ENCODE measurements around the gene SLC25A34.

The SLC25A34 gene

DNA sequence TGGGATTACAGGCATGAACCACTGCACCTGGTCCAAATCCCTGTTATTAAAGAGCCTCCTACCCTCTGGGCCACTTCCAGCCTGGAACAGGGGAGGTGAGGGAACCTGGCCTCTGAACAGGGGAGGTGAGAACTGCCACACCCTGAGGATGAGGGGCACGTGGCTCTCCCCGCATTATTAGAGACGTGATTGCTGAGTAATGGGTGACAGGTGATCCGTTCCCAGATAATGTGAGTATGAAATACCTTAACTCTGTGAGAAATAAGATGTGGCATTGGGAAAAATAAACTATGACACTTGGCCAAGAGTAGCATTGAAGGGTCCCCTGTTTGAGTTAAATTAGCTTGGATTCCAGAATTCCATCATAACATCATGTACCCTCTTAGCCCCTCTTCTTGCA, 13.6 kb upstream of the SLC25A34 start:
- no peak for TF ChIP-seq EZH2phosphoT487 (IDR thresholded peaks at IDR 0.05; ENCODE audit: low read depth)
- TF ChIP-seq, protein P1, sequence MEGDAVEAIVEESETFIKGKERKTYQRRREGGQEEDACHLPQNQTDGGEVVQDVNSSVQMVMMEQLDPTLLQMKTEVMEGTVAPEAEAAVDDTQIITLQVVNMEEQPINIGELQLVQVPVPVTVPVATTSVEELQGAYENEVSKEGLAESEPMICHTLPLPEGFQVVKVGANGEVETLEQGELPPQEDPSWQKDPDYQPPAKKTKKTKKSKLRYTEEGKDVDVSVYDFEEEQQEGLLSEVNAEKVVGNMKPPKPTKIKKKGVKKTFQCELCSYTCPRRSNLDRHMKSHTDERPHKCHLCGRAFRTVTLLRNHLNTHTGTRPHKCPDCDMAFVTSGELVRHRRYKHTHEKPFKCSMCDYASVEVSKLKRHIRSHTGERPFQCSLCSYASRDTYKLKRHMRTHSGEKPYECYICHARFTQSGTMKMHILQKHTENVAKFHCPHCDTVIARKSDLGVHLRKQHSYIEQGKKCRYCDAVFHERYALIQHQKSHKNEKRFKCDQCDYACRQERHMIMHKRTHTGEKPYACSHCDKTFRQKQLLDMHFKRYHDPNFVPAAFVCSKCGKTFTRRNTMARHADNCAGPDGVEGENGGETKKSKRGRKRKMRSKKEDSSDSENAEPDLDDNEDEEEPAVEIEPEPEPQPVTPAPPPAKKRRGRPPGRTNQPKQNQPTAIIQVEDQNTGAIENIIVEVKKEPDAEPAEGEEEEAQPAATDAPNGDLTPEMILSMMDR (IDR thresholded peaks at IDR 0.05; ENCODE audit: low read depth, low read length), result no peak
- H3K27ac ChIP-seq (ENCODE audit: low read length), result no peak overlapping the region
- no peaks in the 10 kb centered on the region for H3K9me3 ChIP-seq (ENCODE audit: insufficient read depth, low read length)
- H3K27me3 ChIP-seq (ENCODE audit: low read depth, low read length), result no peaks in the 10 kb centered on the region
- H3K9ac ChIP-seq (ENCODE audit: low read length), result no peak overlapping the region
- H3K4me2 ChIP-seq (ENCODE audit: low read length), result no peak overlapping the region
- no peak overlapping the region for H2AFZ ChIP-seq (ENCODE audit: low read depth, low read length)
- no peaks in the 10 kb centered on the region for H3K79me2 ChIP-seq (ENCODE audit: low read length)
- no peak overlapping the region for H3K4me3 ChIP-seq (ENCODE audit: low read length)
- no peaks in the 10 kb centered on the region for H3K36me3 ChIP-seq (replicated peaks; ENCODE audit: low read depth, low read length)
- H3K4me1 ChIP-seq (ENCODE audit: low read length), result no peaks in the 10 kb centered on the region
- no peaks in the 10 kb centered on the region for H4K20me1 ChIP-seq (ENCODE audit: insufficient read depth, low read length)

DNA sequence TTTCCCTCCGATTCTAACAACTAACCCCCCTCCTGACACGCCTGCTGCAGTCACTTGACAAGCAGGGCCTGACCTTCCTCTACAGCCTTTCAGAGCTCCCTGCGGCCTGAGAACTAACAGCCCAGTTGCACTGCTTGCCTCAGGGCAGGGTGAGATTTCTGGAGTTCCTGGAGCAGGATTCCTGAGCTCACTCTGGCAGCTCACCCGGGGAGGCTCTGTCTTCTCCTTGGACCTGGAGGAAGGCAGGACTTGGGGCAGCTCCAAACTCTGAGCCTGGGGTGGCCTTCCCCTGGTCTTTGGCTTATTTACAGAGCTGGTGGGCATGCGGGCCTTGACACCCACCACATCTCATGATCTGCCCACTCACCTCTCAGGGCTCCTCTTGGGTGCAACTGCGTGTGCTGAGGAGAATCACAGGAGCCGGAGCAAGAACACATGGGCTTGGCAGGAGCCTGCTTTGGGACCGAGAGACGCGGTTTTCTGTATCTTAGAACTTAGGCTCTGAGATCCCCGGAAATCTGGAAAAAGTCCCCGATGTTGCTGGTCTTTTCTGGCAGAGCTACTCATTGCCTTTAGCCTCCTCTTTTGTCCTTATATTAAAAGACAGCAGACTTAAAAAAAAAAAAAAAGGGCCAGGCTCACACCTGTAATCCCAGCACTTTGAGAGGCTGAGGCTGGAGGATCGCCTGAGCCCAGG, 13.1 kb upstream of the SLC25A34 start:
- H3K27ac ChIP-seq (ENCODE audit: low read length), result no peak overlapping the region
- no peaks in the 10 kb centered on the region for H4K20me1 ChIP-seq (ENCODE audit: insufficient read depth, low read length)
- H3K9me3 ChIP-seq (ENCODE audit: insufficient read depth, low read length), result no peaks in the 10 kb centered on the region
- H3K36me3 ChIP-seq (replicated peaks; ENCODE audit: low read depth, low read length), result no peaks in the 10 kb centered on the region
- H3K27me3 ChIP-seq (ENCODE audit: low read depth, low read length), result no peaks in the 10 kb centered on the region
- no peaks in the 10 kb centered on the region for H3K79me2 ChIP-seq (ENCODE audit: low read length)
- TF ChIP-seq, protein P1 (IDR thresholded peaks at IDR 0.05; ENCODE audit: low read depth, low read length), result no peak
- TF ChIP-seq EZH2phosphoT487 (IDR thresholded peaks at IDR 0.05; ENCODE audit: low read depth), result no peak
- no peak overlapping the region for H3K4me2 ChIP-seq (ENCODE audit: low read length)
- no peak overlapping the region for H2AFZ ChIP-seq (ENCODE audit: low read depth, low read length)
- H3K9ac ChIP-seq (ENCODE audit: low read length), result no peak overlapping the region
- no peak overlapping the region for H3K4me3 ChIP-seq (ENCODE audit: low read length)
- no peaks in the 10 kb centered on the region for H3K4me1 ChIP-seq (ENCODE audit: low read length)

DNA sequence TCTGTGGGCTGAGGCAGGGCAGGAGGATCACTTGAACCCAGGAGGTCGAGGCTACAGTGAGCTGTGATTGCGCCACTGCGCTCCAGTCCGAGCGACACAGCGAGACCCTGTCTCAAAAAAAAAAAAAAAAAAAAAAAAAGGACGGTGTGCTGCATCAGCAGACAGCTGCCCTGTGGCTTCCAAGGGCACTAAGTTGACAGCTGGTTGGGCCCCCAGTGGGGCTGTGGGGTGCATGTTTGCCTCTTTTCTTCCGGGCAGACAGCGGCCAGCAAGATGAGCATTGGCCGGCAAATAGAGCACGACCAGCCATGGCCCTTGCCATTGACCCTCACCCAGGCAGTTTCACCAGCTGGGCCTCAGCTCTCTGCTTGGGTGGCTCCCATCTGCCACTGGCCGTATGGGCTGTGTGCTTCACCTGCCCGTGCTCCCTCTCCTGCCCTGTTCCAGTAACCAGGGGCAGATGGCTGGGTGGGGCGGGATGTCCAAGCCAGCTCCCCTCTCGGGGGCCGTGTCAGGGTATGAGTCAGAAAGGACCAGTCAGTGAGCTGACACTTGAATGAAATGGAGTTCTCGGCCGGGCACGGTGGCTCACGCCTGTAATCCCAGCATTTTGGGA, 12.3 kb upstream of the SLC25A34 start:
- TF ChIP-seq, protein P1 (IDR thresholded peaks at IDR 0.05; ENCODE audit: low read depth, low read length), result no peak
- TF ChIP-seq EZH2phosphoT487 (IDR thresholded peaks at IDR 0.05; ENCODE audit: low read depth), result no peak
- H3K27ac ChIP-seq (ENCODE audit: low read length), result no peak overlapping the region
- H3K4me2 ChIP-seq (ENCODE audit: low read length), result no peak overlapping the region
- no peaks in the 10 kb centered on the region for H3K36me3 ChIP-seq (replicated peaks; ENCODE audit: low read depth, low read length)
- no peaks in the 10 kb centered on the region for H3K27me3 ChIP-seq (ENCODE audit: low read depth, low read length)
- H4K20me1 ChIP-seq (ENCODE audit: insufficient read depth, low read length), result no peaks in the 10 kb centered on the region
- no peak overlapping the region for H2AFZ ChIP-seq (ENCODE audit: low read depth, low read length)
- H3K9me3 ChIP-seq (ENCODE audit: insufficient read depth, low read length), result no peaks in the 10 kb centered on the region
- H3K9ac ChIP-seq (ENCODE audit: low read length), result no peak overlapping the region
- no peaks in the 10 kb centered on the region for H3K79me2 ChIP-seq (ENCODE audit: low read length)
- H3K4me3 ChIP-seq (ENCODE audit: low read length), result no peak overlapping the region
- no peaks in the 10 kb centered on the region for H3K4me1 ChIP-seq (ENCODE audit: low read length)

DNA sequence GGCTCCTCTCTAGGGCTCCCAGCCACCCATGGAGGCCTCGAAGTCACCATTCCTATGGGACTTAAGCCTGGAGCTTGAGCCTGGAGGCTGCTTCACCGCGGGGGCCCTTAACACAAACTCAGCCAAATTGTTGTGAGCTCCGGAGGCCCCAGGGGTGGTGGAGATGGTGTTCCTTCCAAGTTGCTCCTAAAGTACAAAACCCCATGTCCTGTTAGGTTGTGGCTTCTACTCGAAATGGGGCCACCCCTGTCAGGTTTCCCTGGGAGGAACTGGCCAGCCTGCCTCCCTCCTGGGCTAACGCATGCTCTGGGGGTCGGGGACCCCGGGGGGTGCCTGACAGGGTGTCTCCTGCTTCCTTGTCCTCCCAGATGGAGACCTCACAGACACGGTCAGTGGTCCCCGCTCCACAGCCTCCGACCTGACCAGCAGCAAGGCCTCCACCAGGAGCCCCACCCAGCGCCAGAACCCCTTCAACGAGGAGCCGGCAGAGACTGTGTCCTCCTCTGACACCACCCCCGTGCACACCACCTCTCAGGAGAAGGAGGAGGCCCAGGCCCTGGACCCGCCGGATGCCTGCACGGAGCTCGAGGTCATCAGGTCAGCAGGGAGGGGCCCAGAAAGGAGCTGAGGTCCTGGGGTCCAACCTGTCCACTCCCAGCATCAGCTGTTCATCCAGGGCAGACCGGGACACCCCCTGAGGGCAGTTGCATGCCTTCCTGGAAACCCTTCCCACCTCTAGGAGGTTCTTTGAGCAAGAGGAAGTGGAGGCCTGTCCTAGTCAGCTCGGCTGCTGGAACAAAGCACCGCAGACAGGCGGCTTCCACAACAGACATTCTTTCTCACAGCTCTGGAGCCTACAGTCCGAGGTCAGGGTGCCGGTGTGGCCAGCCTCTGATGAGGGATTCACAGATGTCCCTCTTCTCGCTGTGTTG, 10.8 kb upstream of the SLC25A34 start:
- TF ChIP-seq, protein P1 (IDR thresholded peaks at IDR 0.05; ENCODE audit: low read depth, low read length), result no peak
- TF ChIP-seq EZH2phosphoT487 (IDR thresholded peaks at IDR 0.05; ENCODE audit: low read depth), result no peak
- Histone ChIP-seq H3K27ac (ENCODE audit: low read length) (no peak overlapping the region), H3K4me2 (ENCODE audit: low read length) (no peak overlapping the region), H3K4me3 (ENCODE audit: low read length) (no peak overlapping the region), H3K9me3 (ENCODE audit: insufficient read depth, low read length) (no peaks in the 10 kb centered on the region), H3K27me3 (ENCODE audit: low read depth, low read length) (no peaks in the 10 kb centered on the region), H3K9ac (ENCODE audit: low read length) (no peak overlapping the region), H3K79me2 (ENCODE audit: low read length) (no peaks in the 10 kb centered on the region), H4K20me1 (ENCODE audit: insufficient read depth, low read length) (no peaks in the 10 kb centered on the region), H2AFZ (ENCODE audit: low read depth, low read length) (no peak overlapping the region), H3K4me1 (ENCODE audit: low read length) (no peaks in the 10 kb centered on the region), H3K36me3 (replicated peaks; ENCODE audit: low read depth, low read length) (no peaks in the 10 kb centered on the region)
